Measurements from ENCODE around the gene XXYLT1.

DNA sequence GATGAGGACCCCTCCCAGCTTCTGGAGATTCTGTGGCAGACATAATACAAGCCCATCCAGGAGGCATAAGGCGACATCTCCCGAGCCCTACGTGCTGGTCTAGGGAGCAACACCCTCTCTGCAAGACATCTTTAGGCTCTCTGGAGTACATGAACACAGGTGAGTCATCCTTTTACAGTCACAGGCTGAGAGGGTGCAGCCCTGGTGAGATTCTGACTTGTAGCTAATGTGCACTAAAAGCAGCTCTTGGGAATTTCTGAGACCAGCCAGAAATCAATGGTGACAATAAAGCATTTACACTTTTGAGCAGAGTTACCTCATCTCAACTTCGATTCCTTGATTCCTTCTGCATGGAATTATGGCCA, 131.1 kb downstream of the XXYLT1 start:
- TF ChIP-seq, protein P1, sequence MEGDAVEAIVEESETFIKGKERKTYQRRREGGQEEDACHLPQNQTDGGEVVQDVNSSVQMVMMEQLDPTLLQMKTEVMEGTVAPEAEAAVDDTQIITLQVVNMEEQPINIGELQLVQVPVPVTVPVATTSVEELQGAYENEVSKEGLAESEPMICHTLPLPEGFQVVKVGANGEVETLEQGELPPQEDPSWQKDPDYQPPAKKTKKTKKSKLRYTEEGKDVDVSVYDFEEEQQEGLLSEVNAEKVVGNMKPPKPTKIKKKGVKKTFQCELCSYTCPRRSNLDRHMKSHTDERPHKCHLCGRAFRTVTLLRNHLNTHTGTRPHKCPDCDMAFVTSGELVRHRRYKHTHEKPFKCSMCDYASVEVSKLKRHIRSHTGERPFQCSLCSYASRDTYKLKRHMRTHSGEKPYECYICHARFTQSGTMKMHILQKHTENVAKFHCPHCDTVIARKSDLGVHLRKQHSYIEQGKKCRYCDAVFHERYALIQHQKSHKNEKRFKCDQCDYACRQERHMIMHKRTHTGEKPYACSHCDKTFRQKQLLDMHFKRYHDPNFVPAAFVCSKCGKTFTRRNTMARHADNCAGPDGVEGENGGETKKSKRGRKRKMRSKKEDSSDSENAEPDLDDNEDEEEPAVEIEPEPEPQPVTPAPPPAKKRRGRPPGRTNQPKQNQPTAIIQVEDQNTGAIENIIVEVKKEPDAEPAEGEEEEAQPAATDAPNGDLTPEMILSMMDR (IDR thresholded peaks at IDR 0.05): no peak
- TF ChIP-seq EZH2phosphoT487 (IDR thresholded peaks at IDR 0.05): no peak
